Breast epithelium (tissue), 4 donors: ENCODE measurements around the gene HSDL1. TPM values are rescaled to one million over a fixed set of nuclear protein-coding genes. Genes with fewer than 3 reads are reported as not detected.

Source experiments
- DNase-seq, 2 donors: peaks; one replicate each; pipeline ENCODE4 v3.0.0-alpha.2; 2019; ENCODE audit warnings: low spot score in 2 of 2
- H3K27ac ChIP-seq, 2 donors: fragments of 200-600 bp; sonication (generic) in 1 of 2; one replicate each; pipeline ENCODE4 v1.5.1; 2016 to 2019; ENCODE audit warnings: mild to moderate bottlenecking in 1 of 2
- H3K27me3 ChIP-seq, 2 donors: fragments of 200-600 bp; sonication (generic) in 1 of 2; one replicate each; pipeline versions ENCODE4 v1.5.1 to v1.6.0; 2017 to 2019; ENCODE audit warnings: control low read depth in 1 of 2, mild to moderate bottlenecking in 1 of 2
- H3K36me3 ChIP-seq: fragments of 200-600 bp; one replicate; pipeline ENCODE4 v1.5.1; 2019
- H3K4me1 ChIP-seq, 2 donors: fragments of 200-600 bp; sonication (generic); one replicate each; pipeline ENCODE4 v1.5.1; 2016 to 2019; ENCODE audit warnings: control low read depth in 1 of 2
- H3K4me3 ChIP-seq, 3 donors: fragments of 200-600 bp; sonication (generic); 1 replicate in 2 of 3; 2 replicates in 1 of 3; pipeline ENCODE4 v1.5.1; 2016 to 2019; ENCODE audit warnings: mild to moderate bottlenecking in 3 of 3, moderate library complexity in 2 of 3
- H3K9me3 ChIP-seq, 2 donors: fragments of 200-600 bp; sonication (generic) in 1 of 2; one replicate each; pipeline ENCODE4 v1.5.1; 2016 to 2019; ENCODE audit warnings: control low read depth in 1 of 2
- CTCF ChIP-seq, 3 donors: fragments of 450-650 bp; IDR thresholded peaks; one replicate each; pipeline ENCODE4 v1.5.1; 2016 to 2017; ENCODE audit warnings: antibody characterized with exemption in 3 of 3, mild to moderate bottlenecking in 3 of 3, moderate library complexity in 3 of 3
- POLR2A ChIP-seq: fragments of 450-650 bp; IDR thresholded peaks from one replicate; pipeline ENCODE4 v1.6.1; 2016; ENCODE audit warnings: antibody characterized with exemption, mild to moderate bottlenecking, moderate library complexity
- POLR2AphosphoS5 ChIP-seq, 3 donors: sonication (generic); formaldehyde crosslinking; IDR thresholded peaks; one replicate each; pipeline ENCODE4 v1.6.1; 2017; ENCODE audit warnings: antibody characterized with exemption in 3 of 3
- intact Hi-C: fragments of 100-400 bp; cut with DNase I; formaldehyde crosslinking; loops from one replicate; pipeline ENCODE4 v1.15.1; 2023; ENCODE audit warnings: low total_unique reads
- total RNA-seq, 3 donors: library from RNA; depleted of rRNA; stranded (reverse); fragments of >200 nt; gene quantifications; one replicate each; pipeline ENCODE4 v1.1.0, GENCODE V29; 2016

The HSDL1 gene
- total RNA-seq, 3 donors from 2014 or later: 17.0 to 25.8 (median 21.0) TPM

GRCh38 chr16:84179612-84180320 is 34.8 kb upstream of the HSDL1 start:
- H3K27me3 ChIP-seq: no peaks in the 10 kb centered on the region
- peaks cover 0 to 15% of the 10 kb centered on the region in 2 donors for H3K4me1 ChIP-seq
- intact Hi-C loops: loop anchor here (10.0 kb wide), 1 partner anchor 95 kb away; no protein-coding TSS in a partner anchor
- H3K9me3 ChIP-seq: no peaks in the 10 kb centered on the region
- no peak for TF ChIP-seq CTCF (IDR thresholded peaks at IDR 0.05)
- no peak for TF ChIP-seq POLR2A
- TF ChIP-seq POLR2AphosphoS5 (IDR thresholded peaks at IDR 0.05): no peak
- no peaks in the 10 kb centered on the region for H3K36me3 ChIP-seq
- DNase-seq: no peak
- no peak overlapping the region for H3K4me3 ChIP-seq
- H3K27ac ChIP-seq: no peak overlapping the region

GRCh38 chr16:84178892-84179611 is 34.1 kb upstream of the HSDL1 start:
- peak overlapping the region in 1 of 2 donors; percentile 83 for H3K27ac ChIP-seq
- H3K9me3 ChIP-seq: no peaks in the 10 kb centered on the region
- intact Hi-C loops: no loop called here
- H3K36me3 ChIP-seq: no peaks in the 10 kb centered on the region
- DNase-seq: no peak
- no peaks in the 10 kb centered on the region for H3K27me3 ChIP-seq
- H3K4me3 ChIP-seq: no peak overlapping the region
- H3K4me1 ChIP-seq: peaks cover 0 to 15% of the 10 kb centered on the region in 2 donors
- TF ChIP-seq POLR2AphosphoS5 (IDR thresholded peaks at IDR 0.05) (no peak), POLR2A (no peak), CTCF (IDR thresholded peaks at IDR 0.05) (no peak)

- intact Hi-C loops: no loop called here
- H3K4me1 ChIP-seq: peaks cover 0 to 15% of the 10 kb centered on the region in 2 donors
- H3K9me3 ChIP-seq: no peaks in the 10 kb centered on the region
- no peak overlapping the region for H3K4me3 ChIP-seq
- peak overlapping the region; percentile 83 to 85 for H3K27ac ChIP-seq
- H3K27me3 ChIP-seq: no peaks in the 10 kb centered on the region
- TF ChIP-seq CTCF (IDR thresholded peaks at IDR 0.05): no peak
- no peaks in the 10 kb centered on the region for H3K36me3 ChIP-seq
- no peak for DNase-seq
Observed at GRCh38 chr16:84178146-84178765, 33.3 kb upstream of the HSDL1 start.

GRCh38 chr16:84177741-84178073 is 32.7 kb upstream of the HSDL1 start:
- Histone ChIP-seq H3K4me1 (peaks cover 0 to 15% of the 10 kb centered on the region in 2 donors), H3K27ac (peak overlapping the region; percentile 83 to 85), H3K27me3 (no peaks in the 10 kb centered on the region), H3K9me3 (no peaks in the 10 kb centered on the region), H3K36me3 (no peaks in the 10 kb centered on the region), H3K4me3 (no peak overlapping the region)
- DNase-seq: no peak
- TF ChIP-seq POLR2AphosphoS5 (IDR thresholded peaks at IDR 0.05) (no peak), POLR2A (no peak), CTCF (IDR thresholded peaks at IDR 0.05) (no peak)
- intact Hi-C loops: no loop called here
